Kidney (tissue), 14 donors: ENCODE data around the gene MSI2. TPM values are rescaled to one million over a fixed set of nuclear protein-coding genes. Genes with fewer than 3 reads are reported as not detected.

Source experiments
- DNase-seq, 5 donors: peaks; one replicate each; pipeline ENCODE4 v3.0.0-alpha.2; 2013 to 2020
- FAIRE-seq: peaks from 2 replicates; lab custom pipeline; 2012; peaks lifted over from hg19 to GRCh38; lab: Jason Lieb, UNC
- H3K27ac ChIP-seq, 2 donors: one replicate each; pipeline ENCODE4 v1.7.0; 2013; ENCODE audit warnings: low read depth in 2 of 2, low read length in 2 of 2, inconsistent platforms in 1 of 2
- H3K27me3 ChIP-seq: one replicate; pipeline ENCODE4 v1.7.1; 2013; ENCODE audit warnings: low read length, inconsistent platforms; ENCODE audit not compliant: control insufficient read depth, insufficient read depth
- H3K36me3 ChIP-seq, 3 donors: one replicate each; pipeline versions ENCODE4 v1.7.0 to v1.7.1; 2013; ENCODE audit warnings: low read length in 3 of 3, control low read depth in 1 of 3, inconsistent platforms in 1 of 3; ENCODE audit not compliant: insufficient read depth in 3 of 3, control insufficient read depth in 2 of 3
- H3K4me1 ChIP-seq, 3 donors: one replicate each; pipeline versions ENCODE4 v1.7.0 to v1.7.1; 2013; ENCODE audit warnings: low read length in 3 of 3, inconsistent platforms in 1 of 3, low read depth in 1 of 3; ENCODE audit not compliant: control insufficient read depth in 2 of 3, insufficient read depth in 2 of 3
- H3K4me3 ChIP-seq, 3 donors: one replicate each; pipeline versions ENCODE4 v1.7.0 to v1.8.1; 2013; ENCODE audit warnings: low read length in 3 of 3, control low read depth in 1 of 3, inconsistent platforms in 1 of 3
- H3K9ac ChIP-seq, 3 donors: one replicate each; pipeline versions ENCODE4 v1.7.0 to v1.7.1; 2013; ENCODE audit warnings: low read length in 3 of 3, control low read depth in 1 of 3, inconsistent platforms in 1 of 3
- H3K9me3 ChIP-seq, 3 donors: one replicate each; pipeline versions ENCODE4 v1.7.0 to v1.7.1; 2013; ENCODE audit warnings: low read length in 3 of 3, control low read depth in 1 of 3, inconsistent platforms in 1 of 3; ENCODE audit not compliant: control insufficient read depth in 2 of 3, insufficient read depth in 1 of 3
- CTCF ChIP-seq: IDR thresholded peaks from 3 replicates; pipeline ENCODE4 v1.5.1; 2012; ENCODE audit warnings: mild to moderate bottlenecking, moderate library complexity, borderline replicate concordance; ENCODE audit not compliant: insufficient read depth; ENCODE audit errors: extremely low read depth
- intact Hi-C: fragments of 100-400 bp; cut with DNase I; formaldehyde crosslinking; loops from one replicate; pipeline ENCODE4 v1.11.1; 2022
- polyA plus RNA-seq: library from polyadenylated mRNA; stranded (reverse); fragments of 350-450 nt; fragmentation: Illumina TruSeq; extraction: RNeasy Lipid Tissue Mini Kit (QIAGEN cat#74804); gene quantifications from one replicate; pipeline ENCODE4 v1.2.3, GENCODE V29; 2014; ENCODE audit warnings: low read depth, low replicate concordance; ENCODE audit not compliant: insufficient read depth
- total RNA-seq: library from RNA; stranded (reverse); fragmentation: NEBNext Ultra II Directional; extraction: Animal tissue kit (Norgen Biotek cat#: 25700); gene quantifications from one replicate; pipeline ENCODE4 v1.2.1, GENCODE V29; 2021
- donor health status: control.
- donor health status: control.
- donor health status: control.
- donor health status: control.
- donor health status: control.
- donor health status: DM: yes; HTN: yes; CAD: no.
- donor health status: Normal renal cell carcinoma (clear cell type).

The MSI2 gene
- total and polyA plus RNA-seq, 2 donors from 2014 or later = 69.2 to 151 TPM

- Histone ChIP-seq H3K9ac (no peak overlapping the region), H3K27ac (no peak overlapping the region), H3K36me3 (no peaks in the 10 kb centered on the region), H3K27me3 (no peaks in the 10 kb centered on the region), H3K9me3 (no peaks in the 10 kb centered on the region), H3K4me1 (peaks cover 0 to 10% (median 10%) of the 10 kb centered on the region in 3 donors), H3K4me3 (no peak overlapping the region)
- intact Hi-C loops = no loop called here
- no peak for TF ChIP-seq CTCF
- FAIRE-seq (no peak), DNase-seq (peak in 1 of 5 donors; percentile 48)
Observed at GRCh38 chr17:57419940-57420550, 163.7 kb downstream of the MSI2 start.

GRCh38 chr17:57420734-57421717 lies 164.7 kb downstream of the MSI2 start:
- intact Hi-C loops = no loop called here

GRCh38 chr17:57422574-57423164 lies 166.3 kb downstream of the MSI2 start:
- Histone ChIP-seq H3K4me1 (peaks cover 0 to 10% (median 9%) of the 10 kb centered on the region in 3 donors), H3K4me3 (no peak overlapping the region), H3K36me3 (no peaks in the 10 kb centered on the region), H3K27me3 (no peaks in the 10 kb centered on the region), H3K27ac (no peak overlapping the region), H3K9me3 (no peaks in the 10 kb centered on the region), H3K9ac (no peak overlapping the region)
- intact Hi-C loops = no loop called here
- FAIRE-seq (no peak), DNase-seq (no peak)
- no peak for TF ChIP-seq CTCF

More at GRCh38 chr17:57420734-57421717, 164.7 kb downstream of the MSI2 start:
- no peak for TF ChIP-seq CTCF
- Histone ChIP-seq H3K9me3 (no peaks in the 10 kb centered on the region), H3K27me3 (no peaks in the 10 kb centered on the region), H3K4me1 (peaks cover 0 to 10% (median 7%) of the 10 kb centered on the region in 3 donors), H3K4me3 (no peak overlapping the region), H3K9ac (no peak overlapping the region), H3K36me3 (no peaks in the 10 kb centered on the region), H3K27ac (no peak overlapping the region)
- FAIRE-seq (no peak), DNase-seq (peak in 4 of 5 donors; percentile 73 to 96 (median 84))
